Activated T-helper 2 cell treated with anti-CD3 and anti-CD28 coated beads, Interferon-gamma antibody, Interleukin-2, Interleukin-4, amounts not matched to agents 10 μg/mL and 5 μg/mL and 100 μg/mL, durations not matched to agents 14 hours and 24 hours and 36 hours (primary cell): ENCODE results near the gene KREMEN1. TPM values are rescaled to one million over a fixed set of nuclear protein-coding genes. Genes with fewer than 3 reads are reported as not detected.

Experiments
- DNase-seq: peaks from one replicate; pipeline ENCODE4 v3.0.0; 2021; ENCODE audit warnings: low spot score
- H3K27ac Mint-ChIP-seq: one replicate; pipeline ENCODE4 v1.8.0; 2021; ENCODE audit warnings: mixed read lengths
- H3K27me3 Mint-ChIP-seq: one replicate; pipeline ENCODE4 v1.8.0; 2021; ENCODE audit warnings: low read depth, mixed read lengths
- H3K36me3 Mint-ChIP-seq: one replicate; pipeline ENCODE4 v1.8.0; 2021; ENCODE audit warnings: low read depth, mixed read lengths
- H3K4me1 Mint-ChIP-seq: one replicate; pipeline ENCODE4 v1.8.0; 2021; ENCODE audit warnings: low read depth, mixed read lengths
- H3K4me3 Mint-ChIP-seq: one replicate; pipeline ENCODE4 v1.8.0; 2021; ENCODE audit warnings: low read depth, mild to moderate bottlenecking, moderate library complexity, mixed read lengths
- H3K9me3 Mint-ChIP-seq: one replicate; pipeline ENCODE4 v1.8.0; 2021; ENCODE audit warnings: mixed read lengths
- intact Hi-C: fragments of 100-400 bp; cut with micrococcal nuclease; formaldehyde crosslinking; loops from one replicate; pipeline ENCODE4 v1.15.1; 2023
- total RNA-seq: library from RNA; stranded (reverse); gene quantifications from 2 replicates; pipeline ENCODE4 v1.2.3, GENCODE V29; 2022

The KREMEN1 gene
- total RNA-seq, 1 donor from 2014 or later, result 0.27 TPM

DNA sequence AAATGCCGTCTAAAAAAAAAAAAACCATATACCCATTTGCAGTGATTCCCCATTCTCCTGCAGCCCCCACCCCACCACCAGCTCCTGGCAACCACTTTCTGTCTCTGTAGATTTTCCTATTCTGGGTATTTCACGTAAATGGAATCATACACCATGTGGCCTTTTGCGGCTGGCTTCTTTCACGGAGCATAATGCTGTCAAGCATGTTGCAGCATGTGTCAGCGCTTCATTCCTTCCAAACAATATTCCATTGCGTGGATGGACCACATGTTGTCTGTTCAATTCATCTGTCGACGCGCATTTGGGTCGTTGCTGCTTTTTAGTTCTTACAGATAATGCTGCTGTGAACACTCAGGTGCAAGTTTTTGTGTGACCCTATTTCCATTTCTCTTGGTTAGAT, 118.1 kb downstream of the KREMEN1 start:
- H3K4me1 Mint-ChIP-seq, result no peaks in the 10 kb centered on the region
- H3K4me3 Mint-ChIP-seq, result no peak overlapping the region
- intact Hi-C loops, result no loop called here
- no peak overlapping the region for H3K27ac Mint-ChIP-seq
- H3K9me3 Mint-ChIP-seq, result peaks cover 4% of the 10 kb centered on the region
- no peak for DNase-seq
- H3K36me3 Mint-ChIP-seq, result no peaks in the 10 kb centered on the region
- H3K27me3 Mint-ChIP-seq, result peaks cover 11% of the 10 kb centered on the region

DNA sequence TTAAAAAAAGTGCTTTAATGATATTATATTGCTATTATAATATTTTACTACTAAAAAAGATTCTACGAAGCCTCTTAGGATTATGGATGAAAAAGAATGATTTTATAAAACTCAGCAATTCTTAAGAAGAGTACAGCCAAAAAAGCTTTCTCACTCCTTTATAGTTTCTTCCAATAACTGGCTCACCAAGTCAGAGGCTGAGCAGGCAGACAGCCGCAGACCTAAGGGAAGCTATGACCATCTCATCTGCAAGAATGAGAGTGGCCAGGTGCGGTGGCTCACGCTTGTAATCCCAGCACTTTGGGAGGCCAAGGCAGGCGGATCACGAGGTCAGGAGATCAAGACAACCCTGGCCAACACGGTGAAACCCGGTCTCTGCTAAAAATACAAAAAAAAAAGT, 120.2 kb downstream of the KREMEN1 start:
- Mint-ChIP-seq H3K36me3 (no peaks in the 10 kb centered on the region), H3K4me1 (no peaks in the 10 kb centered on the region), H3K9me3 (peaks cover 4% of the 10 kb centered on the region), H3K4me3 (no peak overlapping the region), H3K27ac (no peak overlapping the region), H3K27me3 (peaks cover 18% of the 10 kb centered on the region)
- intact Hi-C loops, result no loop called here
- DNase-seq, result no peak

DNA sequence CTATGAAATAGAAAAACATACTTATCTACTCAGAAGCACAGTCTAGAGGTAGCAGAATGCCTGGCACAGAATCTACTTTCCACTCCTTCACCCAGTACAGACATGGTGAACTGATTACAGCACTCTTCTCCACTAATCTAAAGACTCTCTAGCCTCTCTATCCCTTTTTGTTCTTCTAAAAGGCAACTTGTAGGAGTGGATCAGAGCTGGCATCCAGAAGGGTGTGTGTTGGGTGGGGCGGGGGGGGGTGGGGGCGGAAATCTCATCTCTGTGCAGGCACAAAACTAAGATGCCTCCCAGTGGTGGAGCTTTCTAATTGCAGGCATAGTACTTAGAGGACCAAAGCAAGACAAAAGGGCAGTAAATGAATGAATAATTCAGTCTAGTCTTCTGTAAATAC, 121.3 kb downstream of the KREMEN1 start:
- Mint-ChIP-seq H3K36me3 (no peaks in the 10 kb centered on the region), H3K4me3 (no peak overlapping the region), H3K4me1 (no peaks in the 10 kb centered on the region), H3K27ac (no peak overlapping the region), H3K9me3 (peaks cover 4% of the 10 kb centered on the region), H3K27me3 (peaks cover 20% of the 10 kb centered on the region)
- DNase-seq, result no peak
- intact Hi-C loops, result no loop called here

DNA sequence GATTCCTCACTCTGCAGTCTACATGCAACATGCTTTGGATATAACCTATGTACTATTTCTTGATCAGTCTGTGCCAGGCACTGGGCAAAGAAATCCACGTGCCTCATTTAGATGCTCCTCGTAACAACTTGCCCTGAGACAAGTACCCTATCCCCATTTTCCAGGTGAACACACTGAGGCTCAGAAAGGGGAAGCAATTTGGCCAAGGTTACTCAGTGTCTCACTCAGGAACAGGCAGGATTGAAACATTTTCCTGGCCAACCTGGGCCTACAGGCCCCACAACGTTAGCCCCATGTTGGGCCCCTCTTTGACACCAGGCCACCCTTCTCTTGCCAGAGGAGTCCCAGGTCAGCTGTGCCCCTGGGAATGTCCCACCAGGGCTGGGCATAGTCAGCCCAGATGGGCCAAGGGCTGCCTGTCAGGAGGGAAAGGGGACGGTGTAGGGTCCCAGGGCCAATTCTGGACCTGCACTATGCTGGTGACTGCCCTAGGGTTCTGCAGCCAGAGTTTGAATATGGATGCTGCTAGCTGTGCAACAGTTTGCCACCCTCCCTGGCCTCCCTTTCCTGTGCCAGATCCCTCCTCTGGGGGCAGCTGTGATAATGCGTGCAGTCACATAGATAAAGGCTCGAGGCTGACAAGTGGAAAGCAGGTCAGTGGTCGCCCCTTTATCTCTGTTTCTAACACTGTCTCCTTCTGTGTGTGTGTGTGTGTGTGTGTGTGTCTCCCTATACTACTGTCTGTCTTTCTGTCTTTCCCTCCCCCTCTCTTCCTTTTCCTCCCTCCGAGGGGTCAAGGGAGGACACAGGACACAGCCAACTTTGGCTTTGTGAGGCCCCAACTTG, 122.5 kb downstream of the KREMEN1 start:
- Mint-ChIP-seq H3K27me3 (peaks cover 22% of the 10 kb centered on the region), H3K4me1 (no peaks in the 10 kb centered on the region), H3K4me3 (no peak overlapping the region), H3K9me3 (peaks cover 4% of the 10 kb centered on the region), H3K27ac (no peak overlapping the region), H3K36me3 (no peaks in the 10 kb centered on the region)
- DNase-seq, result no peak
- intact Hi-C loops, result no loop called here

DNA sequence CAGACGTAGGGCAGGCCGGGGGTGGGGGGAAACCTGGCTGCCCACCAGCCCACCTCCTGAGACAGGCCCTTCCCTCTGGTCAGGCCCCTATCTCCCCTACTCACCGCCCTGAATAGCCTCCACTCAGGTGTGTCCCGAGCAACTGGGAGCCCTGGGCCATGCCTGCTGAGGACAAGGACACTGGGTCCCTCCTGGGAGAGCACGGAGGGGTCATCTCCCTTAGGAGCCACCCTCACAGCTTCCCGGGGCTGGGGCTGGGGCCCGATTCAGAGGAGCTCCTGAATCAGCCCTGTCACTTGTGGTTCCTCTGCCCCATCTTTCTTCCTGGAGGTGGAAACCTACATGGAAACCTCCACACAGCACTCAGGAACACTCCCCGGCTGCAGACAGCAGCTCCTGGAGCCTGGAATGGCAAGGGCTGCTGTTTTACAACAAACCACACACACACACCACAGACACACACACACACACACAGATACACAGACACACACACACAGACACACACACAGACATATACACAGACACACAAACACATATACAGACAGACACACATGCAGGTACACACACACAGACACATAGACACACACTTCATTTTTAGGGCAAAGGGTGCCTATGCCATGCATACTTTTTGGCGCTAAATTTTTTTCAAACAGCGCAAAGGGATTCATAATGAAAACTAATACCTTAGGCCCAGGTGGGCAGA, 123.3 kb downstream of the KREMEN1 start:
- no peak for DNase-seq
- H3K4me3 Mint-ChIP-seq, result no peak overlapping the region
- no peaks in the 10 kb centered on the region for H3K36me3 Mint-ChIP-seq
- peaks cover 4% of the 10 kb centered on the region for H3K9me3 Mint-ChIP-seq
- H3K27me3 Mint-ChIP-seq, result peaks cover 26% of the 10 kb centered on the region
- no peak overlapping the region for H3K27ac Mint-ChIP-seq
- intact Hi-C loops, result no loop called here
- no peaks in the 10 kb centered on the region for H3K4me1 Mint-ChIP-seq

- Mint-ChIP-seq H3K27ac (no peak overlapping the region), H3K9me3 (peaks cover 4% of the 10 kb centered on the region)
Measured at GRCh38 chr22:29197096-29197495, 124.3 kb downstream of the KREMEN1 start.

DNA sequence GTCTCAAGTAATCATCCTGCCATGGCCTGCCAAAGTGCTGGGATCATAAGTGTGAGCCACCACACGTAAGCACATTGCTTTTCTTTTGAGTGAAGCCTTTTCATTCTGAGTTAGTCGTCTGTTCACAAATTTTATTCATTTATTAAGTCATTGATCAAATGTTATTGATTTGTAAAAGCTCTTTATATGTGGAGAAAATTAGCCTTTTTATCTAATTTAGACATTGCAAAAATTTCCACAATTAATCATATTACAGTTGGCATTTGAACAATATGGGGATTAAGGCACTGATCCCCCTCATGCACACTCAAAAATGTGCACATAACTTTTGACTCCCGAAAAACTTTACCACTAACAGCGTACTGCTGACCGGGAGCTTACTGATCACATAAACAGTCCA, 125.4 kb downstream of the KREMEN1 start:
- no peak for DNase-seq
- Mint-ChIP-seq H3K36me3 (no peaks in the 10 kb centered on the region), H3K4me3 (no peak overlapping the region), H3K9me3 (peaks cover 4% of the 10 kb centered on the region), H3K27ac (no peak overlapping the region), H3K4me1 (peaks cover 11% of the 10 kb centered on the region), H3K27me3 (peaks cover 24% of the 10 kb centered on the region)
- intact Hi-C loops, result no loop called here

More at GRCh38 chr22:29197096-29197495, 124.3 kb downstream of the KREMEN1 start:
- H3K27me3 Mint-ChIP-seq, result peaks cover 26% of the 10 kb centered on the region
- no peak overlapping the region for H3K4me3 Mint-ChIP-seq
- H3K4me1 Mint-ChIP-seq, result peaks cover 5% of the 10 kb centered on the region
- no peaks in the 10 kb centered on the region for H3K36me3 Mint-ChIP-seq
- intact Hi-C loops, result no loop called here
- no peak for DNase-seq

DNA sequence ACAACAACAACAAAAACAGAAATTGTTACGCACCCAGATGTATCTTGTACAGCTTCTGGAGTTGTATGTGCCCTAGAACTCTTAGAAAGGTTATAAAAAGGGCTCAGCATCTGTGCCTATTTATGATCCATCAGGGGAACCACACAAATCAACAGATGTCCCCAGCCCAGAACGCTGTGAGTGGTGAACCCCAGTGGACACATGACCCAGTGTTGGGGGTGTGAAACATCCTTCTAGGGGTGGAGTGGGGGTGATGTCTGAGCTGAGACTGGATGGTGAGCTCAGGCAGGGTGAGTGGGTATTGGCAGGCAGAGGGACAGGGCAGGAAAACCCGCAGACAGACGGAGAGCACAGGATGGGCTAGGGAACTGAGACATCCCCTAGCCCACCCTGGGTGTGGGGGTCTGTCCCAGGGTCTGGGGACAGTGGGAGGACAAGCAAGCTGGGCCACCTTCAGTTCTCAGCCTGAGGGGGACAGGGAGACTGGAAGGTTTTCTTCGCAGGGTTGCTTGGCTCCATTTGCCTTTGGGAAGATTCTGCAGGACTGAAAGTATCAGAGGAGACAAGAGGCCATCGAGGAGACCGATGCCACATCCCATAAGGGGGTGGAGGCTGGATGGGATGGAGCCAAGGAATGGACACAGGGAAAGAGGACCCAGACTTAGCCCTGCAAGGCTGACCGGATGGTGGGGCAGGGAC, 127.0 kb downstream of the KREMEN1 start:
- Mint-ChIP-seq H3K36me3 (no peaks in the 10 kb centered on the region), H3K4me1 (peaks cover 20% of the 10 kb centered on the region), H3K27ac (no peak overlapping the region), H3K27me3 (peaks cover 32% of the 10 kb centered on the region), H3K4me3 (no peak overlapping the region), H3K9me3 (peaks cover 3% of the 10 kb centered on the region)
- no peak for DNase-seq
- intact Hi-C loops, result loop anchor here (5.0 kb wide), 1 partner anchor 128 kb away; the partner anchor contains the start of gene KREMEN1

- intact Hi-C loops, result loop anchor here (5.0 kb wide), 1 partner anchor 129 kb away; the partner anchor contains the start of gene KREMEN1
- Mint-ChIP-seq H3K27ac (no peak overlapping the region), H3K9me3 (no peaks in the 10 kb centered on the region), H3K27me3 (peaks cover 35% of the 10 kb centered on the region), H3K4me3 (no peak overlapping the region), H3K4me1 (peaks cover 22% of the 10 kb centered on the region), H3K36me3 (no peaks in the 10 kb centered on the region)
- no peak for DNase-seq
Measured at GRCh38 chr22:29200901-29201300, 128.1 kb downstream of the KREMEN1 start.

- no peak overlapping the region for H3K4me3 Mint-ChIP-seq
- no peak for DNase-seq
- H3K9me3 Mint-ChIP-seq, result no peaks in the 10 kb centered on the region
- intact Hi-C loops, result loop anchor here (2.0 to 5.0 kb wide), 2 partner anchors 35 to 129 kb away; partner anchors contain the start of gene KREMEN1
- peaks cover 27% of the 10 kb centered on the region for H3K4me1 Mint-ChIP-seq
- peak overlapping the region; percentile 51 for H3K27ac Mint-ChIP-seq
- H3K36me3 Mint-ChIP-seq, result no peaks in the 10 kb centered on the region
- H3K27me3 Mint-ChIP-seq, result peaks cover 39% of the 10 kb centered on the region
Measured at GRCh38 chr22:29201782-29202181, 128.9 kb downstream of the KREMEN1 start.

DNA sequence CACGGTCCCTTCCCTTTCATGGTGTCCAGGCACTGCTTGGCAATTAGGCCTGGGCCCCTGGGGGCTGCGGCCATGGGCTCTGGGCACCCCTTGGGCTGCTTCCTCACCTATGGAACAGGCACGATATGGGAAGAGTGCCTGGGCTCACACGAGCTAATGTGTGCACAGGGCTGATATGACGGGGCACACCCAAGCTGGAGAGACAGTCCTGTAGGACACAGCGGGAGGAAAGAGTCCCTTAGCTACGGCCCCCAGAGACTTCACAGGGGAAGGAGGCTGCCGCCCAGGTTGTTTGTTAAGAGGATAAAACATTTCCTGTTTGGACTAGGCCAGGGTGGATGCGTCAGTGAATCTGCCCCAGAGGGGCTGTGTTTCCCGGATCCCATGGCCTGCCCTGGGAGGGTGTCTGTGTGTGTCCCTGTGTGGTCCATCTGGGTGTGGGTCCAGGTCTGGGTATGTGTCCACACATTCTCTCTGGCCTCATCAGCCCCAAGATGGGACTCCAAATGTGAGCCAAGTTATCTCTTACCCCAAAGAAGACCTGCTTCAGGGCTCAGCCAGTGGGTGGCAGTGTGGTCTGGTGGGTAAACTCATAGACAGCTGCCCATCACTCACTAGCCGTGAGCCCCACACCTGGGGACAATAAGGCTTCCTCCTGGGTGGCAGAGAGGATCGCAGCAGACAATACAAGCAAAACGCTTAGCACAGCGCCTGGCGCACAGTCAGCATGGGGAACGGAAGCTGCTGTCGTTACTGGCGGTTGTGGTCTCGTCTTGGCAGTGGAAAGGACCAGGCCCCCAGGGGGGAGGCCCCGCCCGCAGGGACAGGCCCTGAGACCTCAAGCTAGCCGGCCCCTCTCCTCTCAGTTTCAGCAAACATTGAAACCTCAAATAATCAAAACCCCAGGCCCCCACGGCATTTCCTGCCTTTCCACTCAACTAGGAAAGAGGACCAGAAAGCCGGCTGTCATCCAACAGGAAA, 129.7 kb downstream of the KREMEN1 start:
- Mint-ChIP-seq H3K27ac (peak overlapping the region; percentile 51), H3K4me3 (no peak overlapping the region), H3K36me3 (no peaks in the 10 kb centered on the region), H3K4me1 (peaks cover 27% of the 10 kb centered on the region), H3K27me3 (peaks cover 41% of the 10 kb centered on the region), H3K9me3 (no peaks in the 10 kb centered on the region)
- DNase-seq, result peak; percentile 58
- intact Hi-C loops, result loop anchor here (2.0 to 5.0 kb wide), 2 partner anchors 36 to 130 kb away; partner anchors contain the start of gene KREMEN1
